ENCODE data around the gene TSHZ2. TPM values are rescaled to one million over a fixed set of nuclear protein-coding genes. Genes with fewer than 3 reads are reported as not detected.

TSHZ2 gene
- total RNA-seq, 1 experiment from 2014 or later: 2.3 TPM

- Mint-ChIP-seq H3K4me3 (ENCODE audit: unreplicated experiment) (no peak overlapping the region), H3K4me1 (ENCODE audit: insufficient read depth, unreplicated experiment) (peaks cover 8% of the 10 kb centered on the region), H3K27me3 (ENCODE audit: insufficient read depth, unreplicated experiment) (no peaks in the 10 kb centered on the region), H3K27ac (ENCODE audit: low read depth, unreplicated experiment) (no peak overlapping the region), H3K9me3 (ENCODE audit: unreplicated experiment) (peaks cover 8% of the 10 kb centered on the region), H3K36me3 (ENCODE audit: insufficient read depth, unreplicated experiment) (no peaks in the 10 kb centered on the region)
- DNase-seq (ENCODE audit: unreplicated experiment): no peak
- ChIA-PET CTCF (interaction anchor here (0.7 kb wide), 1 partner anchor 14 kb away, joined by 3 read pairs; no protein-coding TSS in a partner anchor), POLR2A (interaction anchor here (0.6 to 2.2 kb wide), 4 partner anchors 15 to 119 kb away, joined by 3 to 7 read pairs (median 4); no protein-coding TSS in a partner anchor)
- intact Hi-C loops (cut with micrococcal nuclease): no loop called here
- BruUV-seq (replicated peaks): no TSS peak
- no peak for TF ChIP-seq CTCF (IDR thresholded peaks at IDR 0.05; ENCODE audit: unreplicated experiment)
Measured at GRCh38 chr20:53076668-53077067, 104.5 kb downstream of the TSHZ2 start.

- intact Hi-C loops (cut with micrococcal nuclease): no loop called here
Measured at GRCh38 chr20:53077373-53078205, 105.4 kb downstream of the TSHZ2 start.

DNA sequence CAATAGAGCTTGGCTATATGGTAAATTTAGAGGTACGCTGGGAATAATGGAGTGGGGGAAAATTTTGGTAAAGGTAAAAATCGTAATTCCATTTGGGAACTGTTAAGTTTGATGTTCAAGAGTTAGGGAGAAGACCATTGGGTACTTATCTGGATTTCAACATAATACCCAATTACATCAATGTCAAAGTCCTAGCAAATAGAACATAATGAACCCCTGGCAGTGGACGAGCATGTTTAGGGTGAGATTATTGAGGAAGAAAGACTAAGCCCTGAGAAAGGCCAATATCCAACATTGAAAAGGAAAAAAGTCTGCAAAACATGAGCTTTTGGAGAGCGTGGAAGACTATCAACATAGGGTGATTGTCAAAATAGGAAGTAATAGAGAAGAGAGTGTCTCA, 106.6 kb downstream of the TSHZ2 start:
- Mint-ChIP-seq H3K9me3 (ENCODE audit: unreplicated experiment) (no peaks in the 10 kb centered on the region), H3K4me3 (ENCODE audit: unreplicated experiment) (no peak overlapping the region)

More at GRCh38 chr20:53077373-53078205, 105.4 kb downstream of the TSHZ2 start:
- peak; percentile 43 for DNase-seq (ENCODE audit: unreplicated experiment)
- BruUV-seq (replicated peaks): no TSS peak
- H3K4me3 Mint-ChIP-seq (ENCODE audit: unreplicated experiment): no peak overlapping the region
- POLR2A ChIA-PET: interaction anchor here (0.8 to 2.2 kb wide), 4 partner anchors 16 to 134 kb away, joined by 3 to 7 read pairs (median 4); no protein-coding TSS in a partner anchor
- CTCF ChIA-PET: interaction anchor here (0.7 to 1.0 kb wide), 3 partner anchors 27 to 841 kb away, joined by 3 to 4 read pairs (median 3); no protein-coding TSS in a partner anchor
- H3K9me3 Mint-ChIP-seq (ENCODE audit: unreplicated experiment): peaks cover 8% of the 10 kb centered on the region
- H3K27me3 Mint-ChIP-seq (ENCODE audit: insufficient read depth, unreplicated experiment): no peaks in the 10 kb centered on the region
- no peak overlapping the region for H3K27ac Mint-ChIP-seq (ENCODE audit: low read depth, unreplicated experiment)
- H3K4me1 Mint-ChIP-seq (ENCODE audit: insufficient read depth, unreplicated experiment): peaks cover 16% of the 10 kb centered on the region
- no peaks in the 10 kb centered on the region for H3K36me3 Mint-ChIP-seq (ENCODE audit: insufficient read depth, unreplicated experiment)
- TF ChIP-seq CTCF (IDR thresholded peaks at IDR 0.05; ENCODE audit: unreplicated experiment): no peak

More for the DNA sequence above, 106.6 kb downstream of the TSHZ2 start:
- intact Hi-C loops (cut with micrococcal nuclease): no loop called here
- BruUV-seq (replicated peaks): no TSS peak
- DNase-seq (ENCODE audit: unreplicated experiment): no peak
- POLR2A ChIA-PET: no interaction called here
- H3K27me3 Mint-ChIP-seq (ENCODE audit: insufficient read depth, unreplicated experiment): no peaks in the 10 kb centered on the region
- H3K4me1 Mint-ChIP-seq (ENCODE audit: insufficient read depth, unreplicated experiment): peaks cover 16% of the 10 kb centered on the region
- no peak for TF ChIP-seq CTCF (IDR thresholded peaks at IDR 0.05; ENCODE audit: unreplicated experiment)
- no peaks in the 10 kb centered on the region for H3K36me3 Mint-ChIP-seq (ENCODE audit: insufficient read depth, unreplicated experiment)
- CTCF ChIA-PET: interaction anchor here (0.9 to 1.4 kb wide), 4 partner anchors 46 to 950 kb away, joined by 3 to 6 read pairs (median 3); no protein-coding TSS in a partner anchor
- H3K27ac Mint-ChIP-seq (ENCODE audit: low read depth, unreplicated experiment): no peak overlapping the region
